GM18499 (cell line): ENCODE results near the gene HSBP1L1.
A peak's percentile ranks its signal among the peaks of the same experiment; 100 is the strongest.
"Not testable (repeated sequence)": the region's sequence is repeated elsewhere in the genome, so short reads cannot be mapped to it uniquely, and the experiment has no call there.

ENCODE experiments used
- ATAC-seq: cut with Tn5 transposase; IDR thresholded peaks from one replicate; pipeline ENCODE4 v1.9.1; 2021; ENCODE audit warnings: moderate number of reproducible peaks; ENCODE audit not compliant: insufficient read depth, unreplicated experiment

Gene HSBP1L1

GRCh38 chr18:79980585-79980984 is 16.1 kb downstream of the HSBP1L1 start:
- no peak for ATAC-seq

GRCh38 chr18:79982736-79983135 is 18.3 kb downstream of the HSBP1L1 start:
- ATAC-seq = no peak

GRCh38 chr18:79983253-79983652 is 18.8 kb downstream of the HSBP1L1 start:
- no peak for ATAC-seq

- no peak for ATAC-seq
Observed at GRCh38 chr18:79983793-79984192, 19.4 kb downstream of the HSBP1L1 start.

GRCh38 chr18:79985172-79985571 is 20.7 kb downstream of the HSBP1L1 start:
- no peak for ATAC-seq

DNA sequence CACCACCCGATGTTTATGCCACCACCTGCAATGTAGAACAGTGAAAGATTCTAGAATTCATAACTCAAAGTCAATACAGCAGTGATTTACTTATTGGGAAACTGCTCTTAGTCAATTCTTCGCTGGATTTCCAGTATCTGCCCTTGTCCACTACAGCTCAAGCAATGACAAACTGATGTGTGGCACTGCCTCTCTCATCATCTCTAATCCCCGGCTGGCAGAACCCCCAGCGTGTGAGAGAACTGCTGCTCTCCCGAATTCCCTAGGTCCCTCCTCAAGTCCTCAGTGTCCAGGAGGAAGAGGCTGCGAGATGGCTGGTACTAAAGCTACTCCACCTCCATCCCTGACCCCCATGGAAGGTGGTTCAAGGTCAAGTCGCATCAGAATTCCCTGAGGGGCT is 22.3 kb downstream of the HSBP1L1 start:
- no peak for ATAC-seq

GRCh38 chr18:79987566-79987965 is 23.1 kb downstream of the HSBP1L1 start:
- ATAC-seq = no peak

- peak; percentile 36 for ATAC-seq
Observed at GRCh38 chr18:79988071-79988450, 23.6 kb downstream of the HSBP1L1 start.

- peak; percentile 83 for ATAC-seq
Observed at GRCh38 chr18:79988451-79989194, 24.2 kb downstream of the HSBP1L1 start, which contains the start of gene TXNL4A. TXNL4A (minus strand) TSS chr18:79988563; CDS start chr18:79988392, 171 bp downstream.

DNA sequence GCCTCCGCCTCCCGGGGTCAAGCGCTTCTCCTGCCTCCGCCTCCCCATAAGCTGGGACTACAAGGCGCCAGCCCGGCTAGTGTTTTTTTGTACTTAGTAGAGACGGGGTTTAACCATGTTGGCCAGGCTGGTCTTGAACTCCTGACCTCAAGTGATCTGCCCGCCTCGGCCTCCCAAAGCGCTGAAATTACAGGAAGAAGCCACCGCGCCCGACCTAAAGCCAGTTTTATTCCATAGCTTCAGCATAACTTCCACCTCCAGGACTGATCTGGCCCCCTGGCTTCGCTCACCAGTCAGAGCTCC is 24.7 kb downstream of the HSBP1L1 start:
- ATAC-seq = no peak

- ATAC-seq = no peak
Observed at GRCh38 chr18:79991494-79991893, 27.1 kb downstream of the HSBP1L1 start.

GRCh38 chr18:79999701-80000100 is 35.3 kb downstream of the HSBP1L1 start:
- ATAC-seq = not testable (repeated sequence)

DNA sequence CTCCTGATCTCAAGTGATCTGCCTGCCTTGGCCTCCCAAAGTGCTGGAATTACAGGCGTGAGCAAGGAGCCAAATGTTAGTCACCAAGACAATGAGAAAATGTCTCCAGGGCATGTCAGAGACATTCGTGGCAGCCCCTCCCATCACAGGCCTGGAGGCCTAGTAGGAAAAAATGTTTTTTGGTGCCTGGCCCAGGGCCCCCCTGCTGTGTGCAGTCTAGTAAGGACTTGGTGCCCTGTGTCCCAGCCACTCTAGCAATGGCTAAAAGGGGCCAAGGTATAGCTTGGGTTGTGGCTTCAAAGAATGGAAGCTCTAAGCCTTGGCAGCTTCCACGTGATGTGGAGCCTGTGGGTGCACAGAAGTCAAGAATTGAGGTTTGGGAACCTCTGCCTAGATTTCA is 36.4 kb downstream of the HSBP1L1 start:
- no peak for ATAC-seq

GRCh38 chr18:80002468-80002867 is 38.0 kb downstream of the HSBP1L1 start:
- ATAC-seq = no peak

- ATAC-seq = no peak
Observed at GRCh38 chr18:80004600-80005342, 40.3 kb downstream of the HSBP1L1 start.

GRCh38 chr18:80006724-80007123 is 42.3 kb downstream of the HSBP1L1 start:
- ATAC-seq = no peak

DNA sequence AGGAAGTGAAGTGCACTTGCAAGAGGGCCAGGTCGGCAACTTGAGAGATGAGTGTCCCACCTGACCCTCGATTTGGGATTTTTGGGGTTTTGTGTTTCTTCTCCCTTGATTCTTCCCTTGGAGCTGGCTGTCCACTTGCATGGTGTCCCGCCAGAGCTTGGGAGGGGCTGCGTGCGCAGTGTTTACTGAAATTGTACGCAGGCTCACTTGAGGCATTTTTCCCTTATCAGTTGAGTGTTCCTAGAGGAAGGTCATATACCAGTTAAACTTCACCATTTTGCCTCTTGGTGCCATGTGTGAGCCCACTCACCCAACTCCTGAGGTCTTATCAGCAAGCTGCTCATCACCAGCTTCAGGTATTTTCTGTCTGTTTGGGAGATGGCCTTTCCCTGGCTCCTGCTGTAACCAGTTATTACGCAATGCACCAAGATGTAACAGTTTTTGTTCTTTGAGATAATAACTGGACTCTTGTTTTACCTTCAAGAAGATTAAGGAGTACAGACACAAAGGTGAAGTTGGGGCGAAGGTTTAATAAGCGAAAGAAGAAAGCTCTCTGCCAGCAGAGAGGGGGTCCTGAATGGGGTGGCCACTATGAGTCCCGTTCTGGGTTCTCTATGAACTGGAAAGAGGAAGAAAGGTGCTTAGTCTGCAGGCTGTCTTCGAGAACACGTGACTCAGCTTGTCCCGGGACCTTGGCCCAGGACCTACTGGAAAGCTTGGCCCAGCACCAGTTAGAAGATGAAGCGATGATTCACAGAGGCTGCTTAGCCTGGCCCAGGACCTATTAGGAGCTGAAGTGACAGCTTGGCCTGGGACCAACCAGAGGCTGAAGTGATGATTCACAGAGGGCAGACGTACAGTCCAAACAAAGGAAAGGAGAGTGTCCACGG is 45.5 kb downstream of the HSBP1L1 start:
- ATAC-seq = no peak

DNA sequence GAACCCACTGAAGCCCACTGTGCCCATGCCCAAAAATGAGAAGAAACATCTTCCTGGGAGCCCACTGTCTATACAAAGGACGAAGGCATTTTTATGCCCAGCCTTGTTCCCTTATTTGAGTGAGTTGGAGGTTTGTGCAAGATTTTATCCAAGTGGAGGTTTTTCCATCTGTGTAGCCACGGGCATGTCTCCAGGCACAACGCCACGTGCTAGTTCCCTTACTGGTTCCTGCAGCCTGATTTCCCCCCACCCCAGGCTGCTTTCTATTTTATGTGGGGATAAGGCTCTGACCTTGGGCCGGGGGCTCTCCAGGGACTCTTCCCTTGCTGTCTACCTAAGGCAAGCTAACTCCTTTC is 46.1 kb downstream of the HSBP1L1 start:
- ATAC-seq = no peak

GRCh38 chr18:80011496-80012137 is 47.2 kb downstream of the HSBP1L1 start:
- not testable (repeated sequence) for ATAC-seq

GRCh38 chr18:80012714-80013113 is 48.3 kb downstream of the HSBP1L1 start:
- no peak for ATAC-seq
